ENCODE measurements around the gene RAB3B.

GRCh38 chr1:51946300-51946699 lies 44.2 kb downstream of the RAB3B start:
- TF ChIP-seq POLR2A (IDR thresholded peaks at IDR 0.05; ENCODE audit: low read depth, low read length) (no peak), TAF1 (IDR thresholded peaks at IDR 0.05; ENCODE audit: borderline replicate concordance, low read depth, low read length) (no peak), POLR2AphosphoS5 (IDR thresholded peaks at IDR 0.05; ENCODE audit: low read depth, low read length) (no peak)

All from GM12892 (cell line).